Activated CD4-positive, CD25-positive, alpha-beta regulatory T cell treated with anti-CD3 and anti-CD28 coated beads, Interleukin-2, amount 50 U/mL, for 72 hours (primary cell): Measurements from ENCODE around the gene MFSD11.
A peak's percentile ranks its signal among the peaks of the same experiment; 100 is the strongest.
"Not testable (repeated sequence)": the region's sequence is repeated elsewhere in the genome, so short reads cannot be mapped to it uniquely, and the experiment has no call there.

Experiments used
- DNase-seq: peaks from one replicate; pipeline ENCODE4 v3.0.0; 2021

MFSD11 gene

DNA sequence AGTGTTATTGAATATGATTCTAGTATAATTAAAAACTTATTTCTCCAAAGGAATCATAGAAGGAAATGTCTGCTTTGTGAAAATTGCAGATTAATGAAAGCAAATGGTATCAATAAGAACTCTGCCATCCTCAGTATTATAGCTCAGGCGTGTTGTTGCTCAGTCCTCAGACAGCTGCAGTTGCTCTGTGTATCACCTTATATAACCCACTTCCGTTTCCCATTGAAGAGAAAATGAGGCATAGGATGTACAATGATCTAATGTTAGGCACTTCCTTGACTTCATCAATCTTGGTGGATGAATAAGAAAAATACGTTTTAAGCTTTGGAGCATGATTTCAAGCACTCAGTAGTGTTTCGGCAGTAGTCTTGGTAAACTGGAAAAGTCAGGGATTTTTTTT lies 14.1 kb downstream of the MFSD11 start:
- no peak for DNase-seq

DNA sequence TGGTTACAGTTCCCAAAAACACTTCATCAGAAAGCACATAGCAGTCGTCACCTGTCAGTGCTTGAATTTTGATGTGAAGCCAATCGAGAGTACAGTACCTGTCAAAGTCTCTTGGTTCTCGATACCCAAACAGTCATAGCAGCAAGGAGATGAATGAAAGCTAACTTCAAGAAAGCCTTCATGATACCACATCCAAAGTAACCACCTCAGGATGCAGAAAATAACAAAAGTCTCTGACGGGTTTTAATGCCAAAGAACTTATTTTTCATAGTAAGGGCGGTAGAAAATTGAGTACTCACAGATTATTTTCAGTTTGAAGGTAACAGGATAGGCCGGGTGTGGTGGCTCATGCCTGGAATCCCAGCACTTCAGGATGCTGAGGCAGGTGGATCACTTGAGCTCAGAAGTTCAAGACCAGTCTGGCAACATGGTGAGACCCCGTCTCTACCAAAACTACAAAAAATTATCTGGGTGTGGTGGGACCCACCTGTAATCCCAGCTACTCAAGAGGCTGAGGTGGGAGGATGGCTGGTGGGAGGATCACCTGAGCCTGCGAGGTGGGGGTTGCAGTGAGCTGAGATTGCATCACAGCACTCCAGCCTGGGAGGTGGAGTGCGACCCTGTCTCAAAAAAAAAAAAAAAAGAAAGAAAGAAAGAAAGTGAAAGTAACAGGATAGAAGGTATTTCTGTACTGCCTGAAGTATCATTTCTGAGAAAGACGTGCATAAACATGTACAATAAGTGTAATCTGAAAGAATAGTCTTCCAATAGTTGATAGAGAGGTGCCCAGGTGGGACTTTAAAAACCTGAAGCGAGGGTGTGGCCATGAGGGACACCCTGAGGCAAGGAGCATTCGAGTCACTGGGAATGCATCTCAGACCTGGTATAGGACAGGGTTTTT lies 15.4 kb downstream of the MFSD11 start:
- DNase-seq, result no peak

DNA sequence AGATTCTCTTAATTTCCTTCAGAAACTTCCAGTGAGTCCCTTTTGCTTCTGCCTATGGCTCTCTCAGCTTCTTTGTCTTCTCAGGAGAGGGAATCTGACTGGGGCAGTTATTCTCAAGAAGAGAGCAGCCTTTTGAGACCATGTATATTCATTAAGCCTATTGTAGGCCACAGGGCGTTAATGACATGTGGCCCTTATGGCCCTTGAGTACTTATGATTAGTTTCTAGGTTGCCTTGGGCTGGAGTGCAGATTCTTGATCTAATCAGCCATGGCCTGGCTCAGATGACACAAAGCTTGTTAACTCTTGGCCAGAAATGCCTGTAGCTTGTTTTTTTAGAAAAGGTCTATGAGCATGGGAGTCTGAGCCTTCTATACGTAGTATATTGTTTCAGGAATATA lies 17.4 kb downstream of the MFSD11 start:
- no peak for DNase-seq

DNA sequence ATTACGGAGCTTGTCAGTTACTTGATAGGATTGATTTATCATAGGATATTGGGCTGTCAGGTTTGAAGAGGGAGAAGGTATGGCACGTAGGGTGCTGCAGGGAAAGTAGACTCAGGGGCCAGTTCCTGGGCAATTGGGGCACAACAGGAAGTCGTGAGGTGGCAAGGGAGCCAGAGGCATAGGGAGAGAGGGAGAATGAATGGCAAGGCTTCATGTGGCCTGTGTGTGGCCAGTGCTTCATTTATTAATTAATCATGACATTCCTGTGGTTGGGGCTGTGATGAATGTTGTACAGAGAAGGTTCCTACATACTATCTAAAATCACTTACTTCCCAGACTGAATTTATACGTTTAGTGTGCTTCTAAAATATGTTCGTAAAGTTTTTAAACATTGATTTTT lies 19.3 kb downstream of the MFSD11 start:
- DNase-seq, result no peak

DNA sequence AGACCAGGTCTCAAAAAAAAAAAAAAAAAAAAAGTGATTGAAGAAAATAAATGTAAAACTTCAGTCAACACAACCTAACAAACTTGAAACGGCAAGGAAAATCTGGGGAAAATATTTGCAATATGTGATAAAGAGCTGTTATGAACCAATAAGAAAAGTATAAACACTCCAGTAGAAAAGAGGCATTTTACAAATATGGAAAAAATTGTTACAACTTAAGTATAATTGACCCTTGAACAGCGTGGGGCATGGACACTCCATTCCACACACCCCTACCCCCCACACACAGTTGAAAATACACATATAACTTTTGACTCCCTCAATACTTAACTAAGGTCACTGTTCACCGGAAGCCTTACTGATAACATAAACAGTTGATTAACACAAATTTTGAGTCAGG lies 20.7 kb downstream of the MFSD11 start:
- no peak for DNase-seq

DNA sequence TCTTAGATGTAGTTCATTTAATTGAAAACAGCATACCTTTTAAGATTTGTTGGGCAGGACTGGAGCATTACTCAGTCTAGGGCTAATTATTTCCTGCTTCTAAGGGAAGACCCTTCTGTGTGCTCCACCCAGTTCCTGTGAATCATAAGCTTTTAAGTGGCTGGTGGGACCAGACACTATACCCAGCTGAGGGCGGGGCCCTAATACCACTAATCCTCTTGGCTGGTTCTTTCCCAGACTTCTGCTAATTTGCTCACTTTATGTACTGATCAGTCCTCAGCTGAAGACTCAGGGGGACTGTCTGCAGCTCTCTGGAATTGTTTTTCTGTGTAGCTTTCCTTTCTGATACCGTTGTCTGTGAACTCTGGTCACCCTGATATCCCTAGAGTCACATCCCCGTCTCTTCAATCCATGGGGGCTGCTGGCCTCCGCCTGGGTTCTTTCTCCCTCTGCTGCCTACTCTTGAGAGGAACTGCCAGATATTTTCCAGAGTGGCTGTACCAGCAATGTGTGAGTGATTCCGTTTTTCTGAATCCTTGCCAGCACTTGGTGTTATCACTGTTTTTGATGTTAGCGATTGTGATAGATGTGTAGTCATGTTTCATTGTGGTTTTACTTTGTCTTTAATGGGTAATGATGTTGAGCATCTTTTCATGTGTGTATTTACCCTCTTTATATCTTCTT lies 35.1 kb downstream of the MFSD11 start:
- DNase-seq, result peak; percentile 44

DNA sequence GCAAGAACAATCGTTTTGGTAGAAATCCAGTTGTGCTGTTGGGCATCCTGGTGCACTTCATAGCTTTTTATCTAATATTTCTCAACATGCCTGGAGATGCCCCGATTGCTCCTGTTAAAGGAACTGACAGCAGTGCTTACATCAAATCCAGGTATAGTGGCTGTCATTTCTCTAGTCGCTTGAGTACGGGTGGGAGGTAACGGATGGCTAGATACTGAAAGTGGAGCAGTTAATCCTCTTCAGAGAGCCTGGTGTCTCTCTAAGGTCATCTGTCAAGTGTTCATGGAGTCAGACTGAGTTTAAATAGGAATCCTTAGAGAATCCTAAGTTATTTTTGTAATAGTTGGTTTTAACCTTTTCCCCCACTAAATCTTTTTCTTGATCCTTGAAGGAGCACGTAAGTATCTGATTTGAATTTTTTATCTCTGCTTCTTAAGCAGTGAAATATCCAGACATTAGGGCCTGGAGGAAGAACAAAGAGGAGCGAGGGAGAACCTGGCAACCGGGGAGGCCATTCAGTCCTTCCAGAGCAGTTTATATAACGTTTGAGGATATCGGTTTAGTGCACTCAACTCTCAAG lies 37.2 kb downstream of the MFSD11 start:
- no peak for DNase-seq

DNA sequence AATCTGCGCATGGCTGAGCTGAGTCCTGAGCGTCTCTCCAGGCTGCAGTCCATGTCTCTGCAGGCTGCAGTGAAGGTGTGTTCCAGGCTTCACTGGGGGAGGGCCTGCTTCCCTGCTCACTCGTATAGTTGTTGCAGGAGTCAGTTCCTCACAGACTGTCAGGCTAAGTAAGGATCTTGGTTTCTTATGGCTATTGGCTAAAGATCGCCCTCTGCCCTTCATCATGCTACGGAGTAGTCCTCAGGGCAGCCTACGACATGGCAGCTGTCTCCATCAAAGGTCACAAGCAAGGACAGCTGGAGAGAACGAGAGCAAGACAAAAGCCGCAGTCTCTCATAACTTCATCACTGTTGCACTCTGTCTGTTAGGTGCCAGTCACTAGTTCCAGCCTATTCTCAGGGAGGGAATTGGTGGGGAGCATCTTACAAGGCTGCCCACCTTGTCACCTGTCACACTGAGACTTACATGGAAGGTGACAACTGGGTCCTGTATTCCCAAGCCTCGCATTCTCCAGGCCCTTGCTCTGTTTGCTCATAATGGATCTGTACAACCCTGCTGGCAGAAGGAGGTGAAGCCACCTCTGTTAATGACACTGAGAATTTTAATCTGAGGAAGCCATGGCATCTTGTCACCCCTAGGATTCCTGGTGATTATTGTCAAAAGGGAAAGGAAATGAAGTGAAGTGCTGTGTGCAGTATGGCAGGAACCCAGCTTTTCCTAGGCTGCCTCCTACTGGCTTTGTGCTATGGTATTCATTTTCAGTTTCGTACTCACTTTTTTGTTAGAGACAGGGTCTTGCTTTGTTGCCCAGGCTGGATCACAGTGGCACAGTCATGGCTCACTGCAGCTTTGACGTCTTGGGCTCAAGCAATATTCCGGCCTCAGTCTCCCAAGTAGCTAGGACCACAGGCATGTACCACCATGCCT lies 43.4 kb downstream of the MFSD11 start:
- DNase-seq, result no peak

DNA sequence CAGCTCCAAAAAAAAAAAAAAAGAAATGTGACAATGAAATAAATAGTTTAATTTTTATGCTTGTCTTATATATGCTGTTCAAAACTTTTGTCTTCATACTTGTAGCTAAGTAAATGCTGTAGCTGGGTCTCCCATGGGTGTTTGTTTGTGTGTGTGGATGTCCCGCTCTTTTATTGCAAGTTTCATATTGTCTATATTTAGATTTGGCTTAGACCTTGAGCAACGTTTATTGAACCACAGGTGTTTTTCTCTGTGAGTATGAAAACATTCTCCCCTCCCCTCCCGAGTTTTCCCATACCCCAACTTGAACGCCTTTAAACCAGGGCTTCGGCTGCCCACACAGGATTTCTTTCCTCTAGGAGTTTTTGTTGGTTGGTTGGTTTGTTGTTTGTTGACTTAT lies 45.2 kb downstream of the MFSD11 start:
- DNase-seq, result no peak

DNA sequence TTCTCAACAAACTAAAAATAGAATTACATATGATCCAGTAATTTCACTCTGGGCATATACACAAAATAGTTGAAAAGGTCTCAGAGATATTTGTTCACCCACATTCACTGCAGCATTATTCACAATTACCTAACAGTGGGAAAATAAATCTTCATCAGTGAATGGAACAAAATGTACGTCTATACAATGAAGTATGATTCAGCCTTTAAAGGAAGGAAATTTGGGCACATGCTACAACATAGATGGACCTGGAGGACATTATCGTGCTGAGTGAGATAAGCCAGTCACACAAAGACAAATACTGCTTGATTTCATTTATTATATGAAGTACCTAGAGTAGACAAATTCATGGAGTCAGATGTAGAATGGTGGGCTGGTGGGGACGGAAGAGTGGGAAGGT lies 47.0 kb downstream of the MFSD11 start:
- DNase-seq, result no peak

DNA sequence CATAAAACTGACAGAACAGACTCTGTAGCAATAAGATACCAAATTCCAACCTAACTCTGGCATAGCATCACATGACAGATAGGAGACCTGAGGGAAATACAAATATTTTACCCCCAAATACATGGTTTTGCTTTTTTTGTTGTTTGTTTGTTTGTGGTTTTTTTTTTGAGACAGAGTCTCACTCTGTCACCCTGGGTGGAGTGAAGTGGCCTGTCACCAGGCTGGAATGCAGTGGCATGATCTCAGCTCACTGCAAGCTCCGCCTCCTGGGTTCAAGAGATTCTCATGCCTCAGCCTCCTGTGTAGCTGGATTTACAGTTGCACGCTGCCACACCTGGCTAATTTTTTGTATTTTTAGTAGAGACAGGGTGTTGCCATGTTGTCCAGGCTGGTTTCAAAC lies 49.9 kb downstream of the MFSD11 start:
- DNase-seq, result not testable (repeated sequence)

DNA sequence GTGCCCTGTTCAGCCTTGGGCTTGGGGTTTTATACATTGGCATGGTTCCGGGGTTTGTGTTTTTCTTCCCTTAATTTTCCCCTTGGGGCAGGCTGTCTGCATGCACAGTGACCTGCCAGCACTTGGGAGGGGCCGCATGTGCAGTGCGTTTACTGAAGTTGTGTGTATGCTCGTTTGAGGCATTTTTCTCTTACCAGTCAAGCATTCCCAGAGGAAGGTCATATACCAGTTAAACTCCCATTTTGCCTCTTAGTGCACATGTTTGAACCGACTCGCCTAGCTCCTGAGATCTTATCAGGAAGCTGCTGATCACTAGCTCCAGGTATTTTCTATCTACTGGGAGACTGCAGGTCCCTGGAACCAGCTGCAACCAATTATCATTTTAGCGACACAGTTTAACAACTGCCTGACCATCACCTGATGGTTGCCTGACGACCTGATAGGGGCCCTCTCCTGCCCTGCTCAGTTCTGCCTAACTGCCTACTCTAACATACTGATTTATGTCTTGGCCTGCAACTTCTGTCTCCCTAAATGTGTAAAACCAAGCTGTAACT lies 51.4 kb downstream of the MFSD11 start:
- DNase-seq, result no peak

DNA sequence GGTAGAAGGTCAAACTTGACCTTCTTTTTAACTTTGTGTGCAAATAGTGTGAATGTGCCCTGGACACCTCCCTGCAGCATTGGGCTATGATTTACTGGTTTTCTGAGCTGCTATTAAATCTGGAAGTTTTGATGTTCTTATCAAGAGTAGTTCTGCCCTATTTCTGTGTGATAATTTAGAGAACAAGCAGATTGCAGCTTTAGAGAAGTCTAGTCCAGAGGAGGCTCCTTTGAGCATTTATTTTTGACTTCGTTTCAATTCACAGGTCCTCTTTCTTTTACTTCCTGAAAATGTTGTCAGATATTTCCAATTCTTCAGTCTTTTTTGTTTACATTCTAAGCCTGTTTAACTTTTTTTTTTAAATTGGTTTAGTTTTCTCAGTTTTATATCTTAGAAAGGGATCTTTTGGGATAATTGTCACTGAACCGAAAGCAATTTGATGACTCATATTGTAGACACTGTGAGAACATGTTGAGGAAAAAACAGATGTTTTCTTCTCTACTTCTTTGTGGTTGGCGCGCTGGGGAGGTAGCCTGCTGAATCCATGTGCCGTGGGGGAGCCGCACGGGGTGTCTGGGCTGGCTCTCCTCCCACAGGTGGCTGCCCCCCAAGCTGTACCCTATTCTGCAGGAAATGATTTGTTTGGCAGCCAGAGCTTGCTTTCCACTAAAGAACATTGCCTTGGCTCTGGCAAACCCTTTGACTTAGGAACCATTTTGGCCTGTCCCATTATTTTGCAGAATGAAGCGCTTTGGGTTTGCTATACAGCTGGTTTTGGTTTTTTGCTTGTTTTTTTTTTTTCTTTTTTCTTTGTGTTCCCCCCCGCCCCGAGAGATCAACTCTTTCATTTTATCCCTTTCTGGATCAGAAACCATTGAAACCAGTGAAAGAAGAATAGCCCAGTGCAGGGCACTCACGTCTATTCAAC lies 53.4 kb downstream of the MFSD11 start:
- DNase-seq, result no peak

DNA sequence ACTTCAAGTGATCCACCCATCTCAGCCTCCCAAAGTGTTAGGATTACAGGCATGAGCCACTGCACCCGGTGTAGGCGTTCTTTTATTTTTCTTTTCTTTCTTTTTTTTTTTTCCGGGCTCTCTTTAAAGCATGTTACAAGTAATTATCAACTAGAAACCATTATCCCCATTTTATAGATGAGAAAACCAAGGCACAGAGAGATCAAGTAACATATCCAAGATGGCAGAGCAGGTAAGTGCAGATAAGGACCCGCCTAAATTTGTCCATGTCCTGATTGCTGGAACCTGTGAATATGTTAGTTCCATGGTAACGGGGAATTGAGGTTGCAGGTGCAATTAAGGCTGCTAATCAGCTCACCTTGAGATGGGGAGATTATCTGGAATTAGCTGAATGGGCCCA lies 54.4 kb downstream of the MFSD11 start:
- no peak for DNase-seq

DNA sequence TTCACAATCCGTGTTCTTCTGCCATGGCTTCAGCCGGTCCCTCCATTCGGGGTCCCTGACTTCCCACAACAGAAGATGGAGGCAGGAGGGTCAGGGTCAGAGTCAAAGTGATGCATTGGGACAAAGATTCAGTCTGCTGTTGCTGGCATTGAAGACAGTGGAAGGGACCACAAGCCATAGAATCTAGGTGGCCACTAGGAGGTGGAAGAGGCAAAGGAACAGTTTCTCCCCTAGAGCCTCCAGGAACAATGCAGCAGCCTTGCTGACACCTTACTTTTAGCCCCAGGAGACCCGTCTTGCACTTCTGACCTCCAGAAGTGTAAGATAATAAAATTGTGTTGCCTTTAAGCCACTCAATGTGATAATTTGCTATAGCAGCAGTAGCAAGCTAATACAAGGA lies 55.9 kb downstream of the MFSD11 start:
- DNase-seq, result no peak

DNA sequence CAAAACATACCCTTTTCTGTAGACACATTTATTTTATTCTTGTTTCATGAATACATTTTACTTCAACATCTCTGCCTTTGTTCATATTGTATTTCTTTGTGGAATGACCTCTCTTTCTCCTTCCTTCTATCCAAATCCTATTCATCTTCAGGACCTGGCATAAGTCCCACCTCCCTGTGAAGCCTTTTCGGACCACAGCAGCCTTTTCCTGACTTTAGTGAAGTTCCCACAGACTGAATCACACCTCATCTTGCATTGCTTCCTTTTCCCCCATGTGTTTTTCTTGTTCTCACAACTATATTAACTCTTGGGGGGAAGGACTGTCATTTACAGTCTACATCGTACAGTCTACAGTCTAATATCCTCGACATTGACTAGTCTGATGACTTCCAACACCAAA lies 58.2 kb downstream of the MFSD11 start:
- DNase-seq, result no peak

DNA sequence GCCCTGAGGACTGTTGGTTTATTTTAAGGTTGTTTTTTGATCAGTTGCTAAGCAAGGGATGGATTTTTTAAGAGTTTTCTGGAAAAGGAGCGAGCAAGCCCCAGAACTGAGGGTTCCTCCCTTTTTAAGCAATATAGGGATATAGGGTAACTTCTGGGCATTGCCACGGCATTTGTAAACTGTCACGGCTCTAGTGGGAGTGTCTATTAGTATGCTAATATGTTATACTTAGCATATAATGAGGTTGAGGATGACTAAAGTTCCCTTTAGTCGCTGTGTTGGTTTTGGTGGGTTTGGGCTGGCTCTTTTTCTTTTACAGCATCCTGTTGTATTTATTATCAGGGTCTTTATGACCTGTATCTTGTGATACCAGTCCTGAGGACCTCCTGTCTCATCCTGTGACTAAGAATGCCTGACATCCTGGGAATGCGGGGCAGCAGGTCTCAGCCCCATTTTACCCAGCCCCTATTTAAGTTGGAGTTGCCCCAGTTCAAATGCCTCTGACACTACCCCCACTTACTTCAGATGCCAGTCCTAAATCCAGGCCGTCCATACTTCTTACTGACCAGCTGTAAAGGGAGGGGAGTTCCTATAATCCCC lies 59.4 kb downstream of the MFSD11 start:
- DNase-seq, result no peak

DNA sequence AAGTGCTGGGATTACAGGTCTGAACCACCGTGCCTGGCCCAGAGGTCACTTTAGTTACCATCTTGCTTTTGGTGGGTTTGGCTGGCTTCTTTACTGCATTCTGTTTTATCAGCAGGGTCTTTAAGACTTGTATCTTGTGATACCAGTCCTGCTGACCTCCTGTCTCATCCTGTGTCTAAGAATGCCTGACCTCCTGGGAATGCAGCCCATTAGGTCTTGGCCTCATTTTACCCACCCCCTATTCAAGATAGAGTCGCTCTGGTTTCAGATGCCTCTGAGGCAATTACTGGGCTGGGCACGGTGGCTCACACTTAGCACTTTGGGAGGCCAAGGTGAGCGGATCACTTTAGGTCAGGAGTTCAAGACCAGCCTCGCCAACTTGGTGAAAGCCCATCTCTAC lies 63.8 kb downstream of the MFSD11 start:
- no peak for DNase-seq

DNA sequence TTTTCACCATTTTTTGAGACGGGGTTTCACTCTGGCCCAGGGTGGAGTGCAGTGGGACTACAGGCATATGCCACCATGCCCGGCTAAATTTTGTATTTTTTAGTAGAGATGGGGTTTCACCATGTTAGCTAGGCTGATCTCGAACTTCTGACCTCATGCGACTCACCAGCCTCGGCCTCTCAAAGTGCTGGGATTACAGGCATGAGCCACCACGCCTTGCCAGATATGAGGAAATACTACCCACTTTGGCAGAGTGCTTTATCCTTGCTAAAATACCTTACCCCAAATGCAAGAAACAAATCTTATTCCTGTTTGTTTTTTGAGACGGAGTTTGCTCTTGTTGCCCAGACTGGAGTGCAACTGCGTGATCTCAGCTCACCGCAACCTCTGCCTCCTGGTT lies 67.4 kb downstream of the MFSD11 start:
- DNase-seq, result no peak

DNA sequence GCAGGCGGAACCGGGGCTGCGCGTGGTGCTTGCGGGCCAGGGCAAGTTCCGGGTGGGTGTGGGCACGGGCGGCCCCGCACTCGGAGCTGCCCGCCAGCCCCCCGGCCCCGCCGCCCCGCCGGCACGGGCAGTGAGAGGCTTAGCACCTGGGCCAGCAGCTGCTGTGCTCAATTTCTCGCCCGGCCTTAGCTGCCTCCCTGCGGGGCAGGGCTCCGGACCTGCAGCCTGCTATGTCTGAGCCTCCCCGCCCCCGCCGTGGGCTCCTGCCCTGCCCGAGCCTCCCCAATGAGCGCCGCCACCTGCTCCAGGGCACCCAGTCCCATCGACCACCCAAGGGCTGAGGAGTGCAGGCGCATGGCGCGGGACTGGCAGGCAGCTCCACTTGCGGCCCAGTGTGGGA lies 68.2 kb downstream of the MFSD11 start:
- not testable (repeated sequence) for DNase-seq

DNA sequence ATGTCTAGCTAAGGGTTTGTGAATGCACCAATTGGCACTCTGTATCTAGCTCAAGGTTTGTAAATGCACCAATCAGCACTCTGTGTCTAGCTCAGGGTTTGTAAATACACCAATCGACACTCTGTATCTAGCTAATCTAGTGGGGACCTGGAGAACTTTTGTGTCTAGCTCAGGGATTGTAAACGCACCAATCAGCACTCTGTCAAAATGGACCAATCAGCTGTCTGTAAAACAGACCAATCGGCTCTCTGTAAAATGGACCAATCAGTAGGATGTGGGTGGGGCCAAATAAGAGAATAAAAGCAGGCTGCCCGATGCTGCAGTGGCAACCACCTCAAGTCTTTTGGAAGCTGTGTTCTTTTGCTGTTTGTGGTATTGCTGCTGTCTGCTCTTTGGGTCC lies 68.8 kb downstream of the MFSD11 start:
- DNase-seq, result not testable (repeated sequence)
